ENCODE data around the gene THAP4.

THAP4 gene

GRCh38 chr2:241637795-241638660, 1.1 kb upstream of the THAP4 start:
- DNase-seq = peak; percentile 37

- peak; percentile 51 for DNase-seq
These were observed 558 bp downstream of the THAP4 start for GRCh38 chr2:241636182-241637017.

GRCh38 chr2:241635756-241636155, 1.2 kb downstream of the THAP4 start:
- peak; percentile 7 for DNase-seq

GRCh38 chr2:241633561-241633960, 3.4 kb downstream of the THAP4 start:
- DNase-seq = no peak

DNA sequence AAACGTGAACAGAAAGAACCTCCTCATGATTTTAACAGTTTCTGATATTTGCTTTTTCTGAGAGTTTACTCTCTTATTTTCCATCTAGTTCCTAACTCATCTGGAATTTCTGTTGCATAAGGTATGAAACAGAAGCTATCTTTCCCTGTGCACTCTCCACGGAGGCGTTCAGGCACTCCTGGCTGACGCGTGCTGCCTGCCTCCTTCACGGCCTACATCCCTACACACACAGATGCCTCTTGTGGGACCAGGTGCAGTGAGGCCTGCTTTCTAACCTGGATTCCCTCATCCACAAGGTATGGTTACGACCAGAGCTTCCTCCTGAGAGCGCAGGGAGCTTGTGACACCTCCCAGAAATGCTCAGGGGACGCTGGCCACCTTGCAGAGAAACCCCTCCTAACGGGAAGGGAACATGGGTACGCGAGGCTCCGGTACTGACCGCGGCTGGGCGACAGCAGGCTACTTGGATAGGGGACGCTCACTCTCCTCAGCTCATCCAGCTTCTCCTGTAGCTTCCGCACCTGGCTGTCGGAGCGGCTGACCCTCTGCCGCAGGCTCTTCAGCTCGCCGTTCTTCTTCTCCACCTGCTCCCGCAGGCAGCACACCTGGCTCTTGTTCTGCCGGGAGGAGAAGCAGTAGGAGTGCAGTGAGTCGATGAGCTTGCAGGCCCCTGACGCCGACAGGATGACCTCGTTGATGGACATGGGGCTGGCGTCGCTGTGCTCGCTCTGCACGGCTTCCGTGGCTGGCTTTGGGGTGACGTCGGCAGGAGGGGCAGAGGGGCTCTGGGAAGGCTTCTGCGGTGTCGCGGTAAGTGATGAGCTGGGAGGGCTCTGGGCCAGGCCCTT, 4.3 kb downstream of the THAP4 start:
- no peak for DNase-seq

GRCh38 chr2:241629762-241630435, 7.1 kb downstream of the THAP4 start:
- DNase-seq = no peak

DNA sequence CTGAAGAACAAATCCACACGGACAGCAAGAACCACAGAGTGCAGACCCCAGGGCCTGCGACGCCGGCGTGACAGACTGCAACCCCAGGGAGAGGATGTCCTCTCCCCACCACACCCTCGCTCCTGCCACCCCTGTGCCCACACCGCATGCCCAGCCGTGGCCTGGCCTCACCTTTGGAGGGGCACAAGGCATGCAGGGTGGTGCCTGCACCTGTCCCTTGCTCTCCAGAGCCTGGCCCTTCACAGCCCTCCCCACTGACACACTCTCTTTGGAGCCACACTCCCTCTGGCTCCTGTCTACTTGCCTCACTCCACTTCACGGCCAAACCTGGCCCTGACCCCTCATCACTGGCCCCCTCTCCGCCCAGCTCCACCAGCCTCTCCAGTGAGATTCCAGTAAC, 9.3 kb downstream of the THAP4 start:
- DNase-seq = no peak

GRCh38 chr2:241620419-241620769, 16.6 kb downstream of the THAP4 start:
- DNase-seq = no peak

DNA sequence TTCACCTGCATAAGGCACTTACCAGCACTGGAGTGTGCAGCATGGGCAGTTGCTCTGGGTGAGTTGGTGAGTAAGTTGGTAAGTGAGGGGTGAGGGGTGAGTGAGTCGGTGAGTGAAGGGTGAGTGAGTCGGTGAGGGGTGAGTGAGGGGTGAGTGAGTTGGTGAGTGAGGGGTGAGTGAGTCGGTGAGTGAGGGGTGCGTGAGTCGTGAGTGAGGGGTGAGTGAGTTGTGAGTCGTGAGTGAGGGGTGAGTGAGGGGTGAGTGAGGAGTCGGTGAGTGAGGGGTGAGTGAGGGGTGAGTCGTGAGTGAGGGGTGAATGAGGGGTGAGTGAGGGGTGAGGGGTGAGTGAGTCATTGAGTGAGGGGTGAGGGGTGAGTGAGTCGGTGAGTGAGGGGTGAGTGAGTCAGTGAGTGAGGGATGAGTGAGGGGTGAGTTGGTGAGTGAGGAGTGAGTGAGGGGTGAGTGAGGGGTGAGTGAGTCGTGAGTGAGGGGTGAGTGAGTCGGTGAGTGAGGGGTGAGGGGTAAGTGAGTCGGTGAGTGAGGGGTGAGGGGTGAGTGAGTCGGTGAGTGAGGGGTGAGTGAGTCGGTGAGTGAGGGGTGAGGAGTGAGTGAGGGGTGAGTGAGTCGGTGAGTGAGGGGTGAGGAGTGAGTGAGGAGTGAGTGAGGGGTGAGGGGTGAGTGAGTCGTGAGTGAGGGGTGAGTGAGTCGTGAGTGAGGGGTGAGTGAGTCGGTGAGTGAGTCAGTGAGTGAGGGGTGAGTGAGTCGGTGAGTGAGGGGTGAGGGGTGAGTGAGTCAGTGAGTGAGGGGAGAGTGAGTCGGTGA, 17.1 kb downstream of the THAP4 start:
- DNase-seq = no peak

- DNase-seq = no peak
These were observed 18.1 kb downstream of the THAP4 start for GRCh38 chr2:241618829-241619228.

- DNase-seq = no peak
These were observed 18.6 kb downstream of the THAP4 start for GRCh38 chr2:241618296-241618805.

DNA sequence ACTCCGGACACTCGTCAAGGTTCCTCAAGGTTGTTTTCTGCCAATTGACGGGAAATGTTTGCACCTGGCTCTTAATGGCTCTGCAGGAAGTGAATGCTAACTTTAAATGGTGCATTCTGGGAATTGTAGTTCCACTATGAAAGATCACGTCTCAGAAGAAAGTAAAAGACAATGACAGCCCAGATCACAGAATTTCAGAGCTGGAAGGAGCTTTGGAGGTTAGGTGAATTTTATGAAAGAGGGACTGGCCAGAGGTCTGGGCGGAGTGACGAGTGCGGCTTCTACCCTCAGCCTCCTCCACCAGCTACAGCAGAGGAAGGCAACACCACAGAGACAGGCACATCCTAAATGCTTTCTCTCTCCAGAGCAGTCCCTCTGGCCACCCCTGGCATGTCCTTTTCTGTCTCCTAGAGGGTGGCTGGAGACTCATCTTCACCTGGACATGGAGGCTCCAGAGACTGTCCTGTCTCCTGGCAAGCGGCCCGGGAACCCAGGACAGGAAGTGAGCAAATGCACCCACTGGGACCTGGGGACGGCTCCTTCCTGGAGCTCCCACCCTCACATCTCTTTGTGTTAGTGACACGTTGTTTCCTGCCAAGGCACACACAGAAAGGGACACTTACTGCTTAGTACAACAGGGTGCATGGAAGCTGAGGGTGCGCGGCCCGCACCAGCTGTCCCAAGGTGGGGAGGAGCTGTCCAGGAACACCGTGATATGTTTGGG, 19.4 kb downstream of the THAP4 start:
- DNase-seq = no peak

- DNase-seq = no peak
These were observed 20.5 kb downstream of the THAP4 start for GRCh38 chr2:241616168-241617125.

DNA sequence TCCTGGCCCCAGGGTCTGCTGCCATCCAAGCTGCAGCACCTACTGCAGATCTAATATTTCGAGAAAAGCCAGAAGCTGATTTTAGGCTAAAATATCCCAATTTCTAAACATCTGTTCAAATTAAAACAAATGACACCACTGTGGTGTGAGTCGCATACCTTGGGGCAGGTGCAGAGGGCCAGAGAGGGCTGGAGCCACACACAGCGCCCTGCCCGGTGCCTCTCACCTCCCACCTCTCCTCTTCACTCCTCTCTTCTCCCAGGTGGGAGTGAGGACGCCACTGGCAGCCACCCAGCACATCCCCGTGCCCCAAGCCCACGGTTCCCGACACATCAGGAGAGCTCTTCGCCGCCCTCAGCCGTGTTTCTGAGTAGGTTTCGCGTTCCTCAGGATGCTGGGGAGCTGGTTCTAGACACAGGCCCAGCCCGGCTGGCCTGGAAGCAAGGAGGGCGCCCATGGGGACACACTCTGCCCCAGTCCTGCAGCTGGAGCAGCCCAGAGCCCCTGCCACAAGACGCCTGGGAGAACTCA, 21.4 kb downstream of the THAP4 start:
- DNase-seq = no peak

DNA sequence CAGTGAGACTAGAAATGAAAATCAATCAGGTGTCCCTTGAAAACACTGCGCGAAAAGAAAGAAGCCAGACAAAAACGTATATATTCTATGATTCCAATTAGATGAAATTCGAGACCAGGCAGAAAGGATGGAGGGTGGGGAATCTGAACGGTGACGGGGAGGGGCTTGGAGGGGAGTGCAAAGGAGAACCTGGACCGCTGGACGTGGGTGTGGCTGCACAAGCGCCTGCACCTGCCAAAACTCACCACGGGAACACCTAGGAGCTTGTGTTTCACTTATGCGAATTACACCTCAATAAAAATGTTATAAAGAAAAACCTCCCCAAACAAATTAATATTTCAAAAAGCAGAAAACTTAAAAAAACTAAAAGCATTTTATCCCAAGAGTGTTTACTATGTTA, 21.9 kb downstream of the THAP4 start:
- no peak for DNase-seq

DNA sequence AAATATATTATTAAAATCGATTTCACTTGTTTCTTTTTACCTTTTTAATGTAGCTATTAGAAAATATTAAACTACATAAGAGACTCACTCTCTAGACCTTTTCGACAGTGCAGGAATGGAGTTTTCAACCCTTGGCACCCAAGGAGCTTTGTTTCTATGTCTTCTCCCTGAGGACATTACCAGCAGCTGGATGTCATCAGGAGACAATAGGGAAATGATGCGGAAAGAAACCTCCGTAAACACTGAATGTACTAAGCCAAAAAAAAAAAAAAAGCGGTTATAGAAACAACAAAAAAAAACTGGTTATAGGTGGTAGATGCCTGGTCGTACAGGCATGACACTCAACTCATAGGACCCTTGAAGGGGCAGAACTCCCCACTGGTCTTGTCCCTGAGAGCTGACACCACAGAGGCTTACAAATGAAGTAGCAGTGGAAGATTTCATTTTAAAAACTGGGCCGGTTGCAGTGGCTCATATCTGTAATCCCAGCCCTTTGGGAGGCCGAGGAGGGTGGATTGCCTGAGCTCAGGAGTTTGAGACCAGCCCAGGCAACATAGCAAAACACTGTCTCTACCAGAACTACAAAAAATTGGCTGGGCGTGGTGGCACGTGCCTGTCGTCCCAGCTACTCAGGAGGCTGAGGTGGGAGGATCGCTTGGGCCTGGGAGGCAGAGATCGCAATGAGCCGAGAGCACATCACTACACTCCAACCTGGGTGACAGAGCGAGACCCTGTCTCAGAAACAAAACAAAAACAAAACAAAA, 23.8 kb downstream of the THAP4 start:
- DNase-seq = no peak

GRCh38 chr2:241612156-241613016, 24.6 kb downstream of the THAP4 start:
- no peak for DNase-seq

Measured in RPMI8226 (cell line).